Mucosa of stomach (tissue), 1 donor: ENCODE data around the gene SCIN.
A peak's percentile ranks its signal among the peaks of the same experiment; 100 is the strongest.
"Not testable (repeated sequence)": the region's sequence is repeated elsewhere in the genome, so short reads cannot be mapped to it uniquely, and the experiment has no call there.

Source experiments
- H3K27me3 ChIP-seq: one replicate; pipeline ENCODE4 v1.7.0; 2013; ENCODE audit warnings: mild to moderate bottlenecking, low read length; ENCODE audit not compliant: control insufficient read depth, insufficient read depth
- H3K36me3 ChIP-seq: one replicate; pipeline ENCODE4 v1.7.0; 2013; ENCODE audit warnings: low read length; ENCODE audit not compliant: control insufficient read depth, insufficient read depth
- H3K4me1 ChIP-seq: one replicate; pipeline ENCODE4 v1.7.0; 2013; ENCODE audit warnings: mild to moderate bottlenecking, low read length; ENCODE audit not compliant: control insufficient read depth, insufficient read depth
- H3K4me3 ChIP-seq: one replicate; pipeline ENCODE4 v1.7.0; 2013; ENCODE audit warnings: low read length
- H3K9ac ChIP-seq: one replicate; pipeline ENCODE4 v1.7.0; 2013; ENCODE audit warnings: mild to moderate bottlenecking, low read length, moderate library complexity
- H3K9me3 ChIP-seq: one replicate; pipeline ENCODE4 v1.7.0; 2013; ENCODE audit warnings: mild to moderate bottlenecking, low read length, moderate library complexity; ENCODE audit not compliant: control insufficient read depth
- donor health status: Pancreatic carcinoma.

SCIN gene

GRCh38 chr7:12570534-12571461 is at the start of gene SCIN:
Gene SCIN (plus strand): TSS chr7:12570720. CDS start chr7:12570787, 67 bp downstream.
- Histone ChIP-seq H3K4me1 (peaks cover 14% of the 10 kb centered on the region), H3K9ac (peak within 1 kb of the TSS; percentile 79), H3K27me3 (peaks cover 15% of the 10 kb centered on the region), H3K4me3 (peak within 1 kb of the TSS; percentile 44), H3K9me3 (no peaks in the 10 kb centered on the region), H3K36me3 (no peaks in the 10 kb centered on the region)

- Histone ChIP-seq H3K4me1 (peaks cover 4% of the 10 kb centered on the region), H3K36me3 (no peaks in the 10 kb centered on the region), H3K4me3 (no peak overlapping the region), H3K27me3 (no peaks in the 10 kb centered on the region), H3K9ac (no peak overlapping the region), H3K9me3 (no peaks in the 10 kb centered on the region)
These were observed 45.6 kb upstream of the SCIN start for GRCh38 chr7:12524794-12525386.

- H3K9ac ChIP-seq, H3K4me3 ChIP-seq, H3K9me3 ChIP-seq, H3K4me1 ChIP-seq, H3K36me3 ChIP-seq, H3K27me3 ChIP-seq: not testable (repeated sequence)
These were observed 43.8 kb upstream of the SCIN start for GRCh38 chr7:12526693-12527092.

- not testable (repeated sequence) for H3K9me3 ChIP-seq, H3K4me3 ChIP-seq, H3K9ac ChIP-seq, H3K36me3 ChIP-seq, H3K27me3 ChIP-seq, H3K4me1 ChIP-seq
These were observed 42.9 kb upstream of the SCIN start for GRCh38 chr7:12527670-12528069.

- Histone ChIP-seq H3K4me1 (no peaks in the 10 kb centered on the region), H3K9me3 (no peaks in the 10 kb centered on the region), H3K36me3 (no peaks in the 10 kb centered on the region), H3K27me3 (no peaks in the 10 kb centered on the region), H3K4me3 (no peak overlapping the region), H3K9ac (no peak overlapping the region)
These were observed 40.4 kb upstream of the SCIN start for GRCh38 chr7:12529971-12530710.

GRCh38 chr7:12531784-12532183 is 38.7 kb upstream of the SCIN start:
- Histone ChIP-seq H3K4me1 (no peaks in the 10 kb centered on the region), H3K27me3 (no peaks in the 10 kb centered on the region), H3K9ac (no peak overlapping the region), H3K36me3 (no peaks in the 10 kb centered on the region), H3K4me3 (no peak overlapping the region), H3K9me3 (no peaks in the 10 kb centered on the region)

GRCh38 chr7:12534046-12534445 is 36.5 kb upstream of the SCIN start:
- Histone ChIP-seq H3K4me1 (no peaks in the 10 kb centered on the region), H3K27me3 (no peaks in the 10 kb centered on the region), H3K36me3 (no peaks in the 10 kb centered on the region), H3K9me3 (no peaks in the 10 kb centered on the region), H3K9ac (no peak overlapping the region), H3K4me3 (no peak overlapping the region)

- Histone ChIP-seq H3K9me3 (no peaks in the 10 kb centered on the region), H3K4me1 (no peaks in the 10 kb centered on the region), H3K36me3 (no peaks in the 10 kb centered on the region), H3K27me3 (no peaks in the 10 kb centered on the region), H3K4me3 (no peak overlapping the region), H3K9ac (no peak overlapping the region)
These were observed 30.8 kb upstream of the SCIN start for GRCh38 chr7:12539681-12540080.

- no peaks in the 10 kb centered on the region for H3K36me3 ChIP-seq
- no peak overlapping the region for H3K9ac ChIP-seq
These were observed 29.7 kb upstream of the SCIN start for GRCh38 chr7:12540850-12541249.

GRCh38 chr7:12543586-12543985 is 26.9 kb upstream of the SCIN start:
- Histone ChIP-seq H3K4me1 (no peaks in the 10 kb centered on the region), H3K9me3 (no peaks in the 10 kb centered on the region), H3K36me3 (no peaks in the 10 kb centered on the region), H3K9ac (no peak overlapping the region), H3K4me3 (no peak overlapping the region), H3K27me3 (no peaks in the 10 kb centered on the region)

More at GRCh38 chr7:12540850-12541249, 29.7 kb upstream of the SCIN start:
- Histone ChIP-seq H3K4me3 (no peak overlapping the region), H3K27me3 (no peaks in the 10 kb centered on the region), H3K4me1 (no peaks in the 10 kb centered on the region), H3K9me3 (no peaks in the 10 kb centered on the region)

GRCh38 chr7:12549106-12549505 is 21.4 kb upstream of the SCIN start:
- no peaks in the 10 kb centered on the region for H3K36me3 ChIP-seq

GRCh38 chr7:12550956-12551355 is 19.6 kb upstream of the SCIN start:
- no peaks in the 10 kb centered on the region for H3K9me3 ChIP-seq
- H3K27me3 ChIP-seq: no peaks in the 10 kb centered on the region
- H3K36me3 ChIP-seq: no peaks in the 10 kb centered on the region
- no peaks in the 10 kb centered on the region for H3K4me1 ChIP-seq
- H3K9ac ChIP-seq: no peak overlapping the region
- H3K4me3 ChIP-seq: no peak overlapping the region

More at GRCh38 chr7:12549106-12549505, 21.4 kb upstream of the SCIN start:
- no peaks in the 10 kb centered on the region for H3K4me1 ChIP-seq
- H3K4me3 ChIP-seq: no peak overlapping the region
- H3K27me3 ChIP-seq: no peaks in the 10 kb centered on the region
- H3K9ac ChIP-seq: no peak overlapping the region
- H3K9me3 ChIP-seq: no peaks in the 10 kb centered on the region
